Choroid plexus epithelial cell (primary cell): ENCODE results near the gene LRRC74A.
"Not testable (repeated sequence)": the region's sequence is repeated elsewhere in the genome, so short reads cannot be mapped to it uniquely, and the experiment has no call there.

Experiments used
- DNase-seq: peaks from one replicate; pipeline ENCODE4 v3.0.0-alpha.2; 2010; ENCODE audit warnings: low read depth
- H3K4me3 ChIP-seq: 2 replicates; pipeline ENCODE4 v1.5.1; 2011; ENCODE audit warnings: low read depth, mild to moderate bottlenecking, control low read depth, low read length, moderate library complexity
- TF ChIP-seq, protein P1 (sequence below): conservative IDR thresholded peaks from 2 replicates; pipeline ENCODE4 v1.5.1; 2011; ENCODE audit warnings: low read depth, mild to moderate bottlenecking, control low read depth, inconsistent platforms, low read length, moderate library complexity

The LRRC74A gene

GRCh38 chr14:76882651-76883050 is 56.4 kb downstream of the LRRC74A start:
- TF ChIP-seq, protein P1, sequence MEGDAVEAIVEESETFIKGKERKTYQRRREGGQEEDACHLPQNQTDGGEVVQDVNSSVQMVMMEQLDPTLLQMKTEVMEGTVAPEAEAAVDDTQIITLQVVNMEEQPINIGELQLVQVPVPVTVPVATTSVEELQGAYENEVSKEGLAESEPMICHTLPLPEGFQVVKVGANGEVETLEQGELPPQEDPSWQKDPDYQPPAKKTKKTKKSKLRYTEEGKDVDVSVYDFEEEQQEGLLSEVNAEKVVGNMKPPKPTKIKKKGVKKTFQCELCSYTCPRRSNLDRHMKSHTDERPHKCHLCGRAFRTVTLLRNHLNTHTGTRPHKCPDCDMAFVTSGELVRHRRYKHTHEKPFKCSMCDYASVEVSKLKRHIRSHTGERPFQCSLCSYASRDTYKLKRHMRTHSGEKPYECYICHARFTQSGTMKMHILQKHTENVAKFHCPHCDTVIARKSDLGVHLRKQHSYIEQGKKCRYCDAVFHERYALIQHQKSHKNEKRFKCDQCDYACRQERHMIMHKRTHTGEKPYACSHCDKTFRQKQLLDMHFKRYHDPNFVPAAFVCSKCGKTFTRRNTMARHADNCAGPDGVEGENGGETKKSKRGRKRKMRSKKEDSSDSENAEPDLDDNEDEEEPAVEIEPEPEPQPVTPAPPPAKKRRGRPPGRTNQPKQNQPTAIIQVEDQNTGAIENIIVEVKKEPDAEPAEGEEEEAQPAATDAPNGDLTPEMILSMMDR, result no peak
- DNase-seq, result no peak
- H3K4me3 ChIP-seq, result no peak overlapping the region

DNA sequence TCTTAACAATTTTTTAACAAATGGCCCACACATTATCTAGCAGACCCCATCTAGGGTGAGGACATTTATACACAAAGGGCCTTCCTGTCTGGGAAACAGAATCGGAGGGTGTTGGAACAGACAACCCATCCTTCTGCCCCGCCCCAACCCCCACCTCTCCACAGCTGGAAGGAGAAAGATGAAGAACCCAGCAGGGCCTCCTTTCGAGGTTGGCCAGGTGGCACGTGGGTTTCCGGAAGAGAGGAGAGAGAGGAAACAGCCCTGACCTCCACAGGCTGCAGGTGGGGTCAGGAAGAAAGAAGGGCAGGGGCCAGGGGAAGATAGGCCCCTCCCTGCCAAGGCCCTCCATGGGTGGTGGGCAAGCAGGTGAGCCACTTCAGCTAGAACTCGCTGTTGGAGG is 57.2 kb downstream of the LRRC74A start:
- H3K4me3 ChIP-seq, result no peak overlapping the region
- DNase-seq, result no peak
- TF ChIP-seq, protein P1, result no peak

DNA sequence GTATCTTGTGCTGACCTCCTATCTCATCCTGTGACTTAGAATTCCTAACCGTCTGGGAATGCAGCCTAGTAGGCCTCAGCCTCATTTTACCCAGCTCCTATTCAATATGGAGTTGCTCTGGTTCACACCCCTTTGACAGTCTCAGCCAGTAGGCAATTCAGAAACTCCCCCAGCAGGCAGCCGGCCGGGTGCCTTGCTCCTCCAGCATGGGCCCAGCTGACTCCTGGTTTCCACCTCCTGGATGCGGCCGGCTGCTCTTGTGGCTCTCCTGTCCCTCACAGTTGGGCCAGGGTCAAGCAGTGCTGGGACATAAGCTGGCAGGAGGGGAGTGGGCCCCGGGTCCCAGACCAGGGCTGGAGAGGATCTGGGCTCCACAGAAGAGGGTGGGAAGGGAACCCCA is 58.2 kb downstream of the LRRC74A start:
- H3K4me3 ChIP-seq, result no peak overlapping the region
- TF ChIP-seq, protein P1, result no peak
- DNase-seq, result no peak

DNA sequence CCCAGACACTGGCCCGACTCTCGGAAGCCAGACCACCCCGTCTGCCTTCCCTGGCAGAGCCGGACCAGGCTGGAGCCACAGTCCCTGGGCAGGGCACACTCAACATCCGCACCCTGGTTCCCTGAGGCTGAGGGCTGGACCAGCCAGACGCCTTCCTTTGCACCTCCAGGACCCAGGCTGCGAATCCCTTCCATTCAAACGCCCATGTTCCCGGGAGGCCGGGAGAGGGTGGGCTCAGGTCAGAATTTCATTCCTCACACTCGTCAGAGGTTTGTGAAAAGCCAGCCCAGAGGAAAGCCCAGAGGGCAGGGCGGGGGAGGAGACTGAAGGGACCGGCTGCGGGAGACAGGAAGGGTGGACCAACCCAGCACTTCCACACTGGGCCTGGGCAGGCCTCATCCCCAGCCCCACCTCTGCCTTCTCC is 58.7 kb downstream of the LRRC74A start:
- no peak overlapping the region for H3K4me3 ChIP-seq
- DNase-seq, result no peak
- TF ChIP-seq, protein P1, result no peak

GRCh38 chr14:76887191-76887590 is 61.0 kb downstream of the LRRC74A start:
- DNase-seq, result no peak
- H3K4me3 ChIP-seq, result no peak overlapping the region
- TF ChIP-seq, protein P1, result no peak

- TF ChIP-seq, protein P1, result no peak
- no peak overlapping the region for H3K4me3 ChIP-seq
- DNase-seq, result no peak
Observed at GRCh38 chr14:76891391-76891790, 65.2 kb downstream of the LRRC74A start.

DNA sequence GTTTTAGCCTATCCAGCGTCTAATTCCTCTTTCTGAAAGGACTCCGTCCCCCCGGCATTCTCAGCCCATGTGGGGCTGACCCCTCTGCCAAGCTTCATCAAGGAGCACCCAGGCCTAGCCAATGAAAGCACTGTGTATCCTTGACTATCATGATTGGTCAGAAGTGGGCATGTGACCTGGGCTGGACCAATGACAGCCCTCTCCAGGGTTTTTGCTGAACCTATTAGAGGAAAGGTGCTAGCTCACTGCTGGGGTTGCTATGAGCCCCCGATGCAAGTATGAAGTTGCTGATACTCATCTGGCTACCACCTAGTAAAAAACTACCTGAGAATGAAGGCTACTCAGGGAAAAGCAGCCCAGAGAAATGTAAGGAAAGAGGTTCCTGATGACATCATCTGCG is 68.1 kb downstream of the LRRC74A start:
- TF ChIP-seq, protein P1, result no peak
- H3K4me3 ChIP-seq, result no peak overlapping the region
- DNase-seq, result no peak

- not testable (repeated sequence) for H3K4me3 ChIP-seq, DNase-seq
Observed at GRCh38 chr14:76898006-76898405, 71.8 kb downstream of the LRRC74A start.
